HEK293T (cell line): ENCODE data around the gene ZSCAN20.

ENCODE experiments used
- CTCF ChIA-PET: fragments of 350-600 bp; formaldehyde crosslinking; extraction: SDS; loops from one replicate; lab custom pipeline; 2021; ENCODE audit warnings: antibody characterized with exemption, inconsistent platforms; lab: Yijun Ruan, JAX
- POLR2A ChIA-PET: fragments of 350-600 bp; formaldehyde crosslinking; extraction: SDS; loops from one replicate; lab custom pipeline; 2020; ENCODE audit warnings: antibody characterized with exemption, inconsistent platforms; lab: Yijun Ruan, JAX
- DNase-seq: peaks from one replicate; pipeline ENCODE4 v3.0.0; 2012; ENCODE audit warnings: mixed read lengths; ENCODE audit errors: extremely low spot score
- ARNT ChIP-seq: fragments of 450-650 bp; IDR thresholded peaks from 2 replicates; pipeline ENCODE4 v1.6.1; 2017; ENCODE audit warnings: mild to moderate bottlenecking
- BHLHE40 ChIP-seq: fragments of 450-650 bp; IDR thresholded peaks from 2 replicates; pipeline ENCODE4 v1.6.1; 2016; ENCODE audit warnings: mild to moderate bottlenecking, moderate library complexity, borderline replicate concordance
- CTBP1 ChIP-seq: fragments of 450-650 bp; IDR thresholded peaks from 2 replicates; pipeline ENCODE4 v1.6.1; 2016; ENCODE audit warnings: borderline replicate concordance
- ELF4 ChIP-seq: fragments of 450-650 bp; IDR thresholded peaks from 2 replicates; pipeline ENCODE4 v1.6.1; 2017; ENCODE audit warnings: antibody characterized with exemption
- FOXA1 ChIP-seq: fragments of 450-650 bp; IDR thresholded peaks from 2 replicates; pipeline ENCODE4 v1.6.1; 2016; ENCODE audit warnings: mild to moderate bottlenecking
- FOXK2 ChIP-seq: fragments of 450-650 bp; IDR thresholded peaks from 2 replicates; pipeline ENCODE4 v1.6.1; 2016; ENCODE audit warnings: mild to moderate bottlenecking
- FOXM1 ChIP-seq: fragments of 450-650 bp; IDR thresholded peaks from 2 replicates; pipeline ENCODE4 v1.6.1; 2017; ENCODE audit warnings: mild to moderate bottlenecking, borderline replicate concordance
- HDGF ChIP-seq: fragments of 450-650 bp; IDR thresholded peaks from 2 replicates; pipeline ENCODE4 v1.6.1; 2017; ENCODE audit warnings: antibody characterized with exemption, borderline replicate concordance
- L3MBTL2 ChIP-seq: fragments of 450-650 bp; conservative IDR thresholded peaks from 2 replicates; pipeline ENCODE4 v1.6.1; 2016; ENCODE audit warnings: mild to moderate bottlenecking
- LEF1 ChIP-seq: fragments of 450-650 bp; IDR thresholded peaks from 2 replicates; pipeline ENCODE4 v1.6.1; 2017; ENCODE audit warnings: mild to moderate bottlenecking, borderline replicate concordance
- NFRKB ChIP-seq: fragments of 450-650 bp; IDR thresholded peaks from 2 replicates; pipeline ENCODE4 v1.6.1; 2016; ENCODE audit warnings: mild to moderate bottlenecking, moderate library complexity
- PKNOX1 ChIP-seq: fragments of 450-650 bp; IDR thresholded peaks from 2 replicates; pipeline ENCODE4 v1.6.1; 2016
- SP1 ChIP-seq: fragments of 450-650 bp; IDR thresholded peaks from 2 replicates; pipeline ENCODE4 v1.6.1; 2017
- SUZ12 ChIP-seq: fragments of 450-650 bp; IDR thresholded peaks from 2 replicates; pipeline ENCODE4 v1.6.1; 2016; ENCODE audit warnings: mild to moderate bottlenecking
- TARDBP ChIP-seq: fragments of 450-650 bp; IDR thresholded peaks from 2 replicates; pipeline ENCODE4 v1.6.1; 2016
- ZNF384 ChIP-seq: fragments of 450-650 bp; IDR thresholded peaks from 2 replicates; pipeline ENCODE4 v1.6.1; 2016

ZSCAN20 gene

GRCh38 chr1:33464552-33464951 is 7.9 kb upstream of the ZSCAN20 start:
- POLR2A ChIA-PET: no interaction called here
- CTCF ChIA-PET: no interaction called here
- TF ChIP-seq ZNF384: no peak
- no peak for TF ChIP-seq LEF1
- DNase-seq: no peak

GRCh38 chr1:33465316-33465715 is 7.1 kb upstream of the ZSCAN20 start:
- TF ChIP-seq L3MBTL2 (no peak), SUZ12 (no peak), FOXM1 (no peak), SP1 (no peak), ARNT (no peak), CTBP1 (no peak), HDGF (no peak), NFRKB (no peak)
- POLR2A ChIA-PET: no interaction called here

GRCh38 chr1:33466159-33466558 is 6.3 kb upstream of the ZSCAN20 start:
- no peak for TF ChIP-seq LEF1
- TF ChIP-seq SP1: no peak
- no peak for TF ChIP-seq CTBP1
- no peak for TF ChIP-seq SUZ12
- TF ChIP-seq L3MBTL2: no peak
- no peak for TF ChIP-seq ARNT
- TF ChIP-seq HDGF: no peak
- no peak for TF ChIP-seq FOXM1
- ChIA-PET CTCF (no interaction called here), POLR2A (no interaction called here)
- no peak for DNase-seq

More at GRCh38 chr1:33465316-33465715, 7.1 kb upstream of the ZSCAN20 start:
- CTCF ChIA-PET: no interaction called here
- no peak for DNase-seq

- DNase-seq: no peak
- POLR2A ChIA-PET: no interaction called here
- CTCF ChIA-PET: interaction anchor here (0.6 to 1.0 kb wide), 2 partner anchors 173 to 341 kb away, joined by 3 to 4 read pairs; no protein-coding TSS in a partner anchor
- TF ChIP-seq FOXA1 (no peak), ARNT (no peak), SUZ12 (no peak), TARDBP (no peak)
Measured at GRCh38 chr1:33468011-33468410, 4.4 kb upstream of the ZSCAN20 start.

GRCh38 chr1:33468531-33468930 is 3.9 kb upstream of the ZSCAN20 start:
- TF ChIP-seq FOXK2 (no peak), NFRKB (no peak), TARDBP (no peak), PKNOX1 (no peak), L3MBTL2 (no peak), FOXM1 (no peak), HDGF (no peak), ARNT (no peak), LEF1 (no peak), FOXA1 (no peak), ELF4 (no peak)
- DNase-seq: no peak
- POLR2A ChIA-PET: no interaction called here
- CTCF ChIA-PET: interaction anchor here (0.6 to 1.0 kb wide), 3 partner anchors 84 to 341 kb away, joined by 3 to 4 read pairs (median 3); no protein-coding TSS in a partner anchor

GRCh38 chr1:33468967-33469366 is 3.5 kb upstream of the ZSCAN20 start:
- ChIA-PET POLR2A (no interaction called here), CTCF (interaction anchor here (0.6 to 4.0 kb wide), 2 partner anchors 84 to 173 kb away, joined by 3 to 27 read pairs; no protein-coding TSS in a partner anchor)
- TF ChIP-seq TARDBP (no peak), SP1 (no peak), ELF4 (no peak), LEF1 (no peak), CTBP1 (no peak)
- no peak for DNase-seq

GRCh38 chr1:33469691-33470090 is 2.8 kb upstream of the ZSCAN20 start:
- CTCF ChIA-PET: interaction anchor here (0.8 to 4.0 kb wide), 2 partner anchors 174 to 329 kb away, joined by 3 to 27 read pairs; no protein-coding TSS in a partner anchor
- TF ChIP-seq BHLHE40 (no peak), FOXA1 (no peak)
- no peak for DNase-seq
- POLR2A ChIA-PET: no interaction called here

GRCh38 chr1:33470495-33471012 is 1.9 kb upstream of the ZSCAN20 start:
- peak; percentile 87 for DNase-seq
- CTCF ChIA-PET: interaction anchor here (0.8 to 4.0 kb wide), 6 partner anchors 12 to 329 kb away, joined by 3 to 27 read pairs (median 3); no protein-coding TSS in a partner anchor
- no peak for TF ChIP-seq TARDBP
- TF ChIP-seq ZNF384: no peak
- TF ChIP-seq FOXM1: no peak
- TF ChIP-seq FOXA1: no peak
- no peak for TF ChIP-seq SUZ12
- no peak for TF ChIP-seq L3MBTL2
- TF ChIP-seq ELF4: no peak
- TF ChIP-seq HDGF: no peak
- no peak for TF ChIP-seq BHLHE40
- no peak for TF ChIP-seq ARNT
- TF ChIP-seq NFRKB: no peak
- TF ChIP-seq FOXK2: no peak
- TF ChIP-seq SP1: no peak
- no peak for TF ChIP-seq PKNOX1
- POLR2A ChIA-PET: interaction anchor here (1.1 to 1.8 kb wide), 4 partner anchors 10 to 175 kb away, joined by 3 to 6 read pairs (median 4); no protein-coding TSS in a partner anchor
